A204.1 (cell line): Measurements from ENCODE around the gene HNRNPUL1.

Experiments
- FAIRE-seq: peaks from 2 replicates; lab custom pipeline; 2012; peaks lifted over from hg19 to GRCh38; lab: Jason Lieb, UNC

HNRNPUL1 gene

DNA sequence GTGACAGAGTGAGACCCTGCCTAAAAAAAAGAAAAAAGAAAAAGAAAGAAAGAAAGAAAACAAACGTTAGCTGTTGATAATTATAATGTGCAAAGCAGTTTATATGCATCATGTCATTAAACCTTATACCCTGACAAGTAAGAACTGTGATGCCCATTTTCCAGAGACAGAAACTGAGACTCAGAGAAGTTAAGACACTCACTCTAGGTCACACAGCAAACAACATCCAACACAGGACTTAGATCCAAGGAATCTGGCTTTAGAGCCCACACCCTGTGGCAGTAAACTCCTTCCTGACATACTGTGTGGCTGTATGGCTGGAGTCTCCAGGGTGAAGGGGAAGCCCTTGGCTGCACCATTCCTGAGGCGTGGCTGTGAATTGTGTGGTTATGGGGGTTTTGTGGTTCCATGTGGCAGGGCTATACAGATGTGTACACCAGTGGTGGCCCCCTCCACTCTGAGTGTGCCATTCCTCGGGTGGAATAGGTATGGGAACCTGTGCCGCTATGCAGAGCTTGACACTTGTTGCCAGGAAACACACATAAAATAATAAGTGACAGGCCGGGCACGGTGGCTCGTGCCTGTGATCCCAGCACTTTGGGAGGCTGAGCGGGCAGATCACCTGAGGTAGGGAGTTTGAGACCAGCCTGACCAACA lies 29.5 kb upstream of the HNRNPUL1 start:
- no peak for FAIRE-seq

DNA sequence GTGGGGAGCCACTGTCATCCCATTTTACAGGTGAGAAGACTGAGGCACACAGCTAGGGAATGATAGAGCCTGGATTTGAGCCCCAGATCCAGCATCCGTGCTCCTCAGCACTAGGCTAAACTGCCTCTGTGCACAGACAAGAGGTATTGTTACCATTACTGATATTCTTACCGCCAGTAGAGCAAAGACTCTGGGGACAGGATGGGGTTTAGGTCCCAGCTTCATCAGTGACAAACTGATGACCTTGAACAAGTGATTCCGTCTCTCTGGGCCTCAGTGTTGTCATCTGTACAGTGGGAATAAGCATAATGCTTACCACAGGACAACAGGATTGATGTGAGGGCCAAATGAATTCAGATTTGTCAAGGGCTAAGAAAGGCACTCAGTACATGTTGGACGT lies 28.7 kb upstream of the HNRNPUL1 start:
- FAIRE-seq: no peak

- FAIRE-seq: no peak
These were observed 25.9 kb upstream of the HNRNPUL1 start for GRCh38 chr19:41238244-41238643.

DNA sequence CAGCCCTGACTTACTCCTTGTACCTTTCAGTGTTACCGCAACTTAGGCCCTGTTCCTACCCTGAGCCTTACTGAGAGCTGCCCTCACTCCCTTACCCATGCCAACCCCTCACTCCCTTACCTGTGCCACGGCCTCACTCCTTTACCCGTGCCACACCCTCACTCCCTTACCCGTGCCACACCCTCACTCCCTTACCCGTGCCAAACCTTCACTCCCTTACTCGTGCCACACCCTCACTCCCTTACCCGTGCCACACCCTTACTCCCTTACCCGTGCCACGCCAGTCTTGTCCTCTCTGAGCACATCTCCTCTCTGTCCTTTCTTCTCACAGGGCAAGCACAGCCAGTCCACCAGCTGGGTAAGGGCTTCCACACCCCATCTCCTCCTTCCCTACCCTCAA lies 24.8 kb upstream of the HNRNPUL1 start:
- no peak for FAIRE-seq

DNA sequence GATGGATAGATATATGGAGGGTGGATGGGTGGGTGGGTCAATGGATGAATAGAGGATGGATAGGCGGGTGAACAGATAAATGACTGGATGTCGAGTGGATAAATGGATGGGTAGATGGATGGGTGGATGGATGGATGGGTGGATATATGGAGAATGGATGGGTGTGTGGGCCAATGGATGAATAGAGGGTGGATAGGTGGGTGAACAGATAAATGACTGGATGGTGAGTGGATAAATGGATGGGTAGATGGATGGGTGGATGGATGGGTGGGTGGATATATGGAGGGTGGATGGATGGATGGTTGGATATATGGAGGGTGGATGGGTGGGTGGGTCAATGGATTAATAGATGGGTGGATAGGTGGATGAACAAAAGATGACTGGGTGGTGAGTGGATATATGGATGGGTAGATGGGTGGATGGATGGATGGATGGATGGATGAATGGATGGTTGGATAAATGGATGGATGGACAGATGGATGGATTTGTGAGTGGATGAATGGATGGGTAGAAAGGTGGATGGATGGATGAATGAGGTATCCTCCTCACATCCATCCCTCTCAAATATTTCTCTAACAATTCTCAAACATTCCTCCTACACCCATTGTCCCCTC lies 24.1 kb upstream of the HNRNPUL1 start:
- no peak for FAIRE-seq

GRCh38 chr19:41241859-41242258 lies 22.3 kb upstream of the HNRNPUL1 start:
- no peak for FAIRE-seq

DNA sequence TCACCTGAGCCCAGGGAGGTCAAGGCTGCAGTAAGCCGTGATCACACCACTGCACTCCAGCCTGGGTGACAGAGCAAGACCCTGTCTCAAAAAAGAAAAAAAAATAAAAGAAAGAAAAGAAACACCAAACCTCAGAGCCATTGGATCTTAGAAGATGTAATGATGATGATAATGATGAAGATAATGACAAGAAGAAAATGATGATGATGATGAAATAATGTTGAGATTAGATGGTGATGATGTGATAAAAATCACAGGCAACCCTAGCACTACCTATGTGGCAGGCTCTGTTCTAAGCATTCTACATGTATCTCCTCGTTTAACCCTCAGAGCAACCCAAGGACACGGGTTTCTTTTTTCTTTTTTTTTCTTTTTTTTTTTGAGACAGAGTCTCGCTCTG lies 20.1 kb upstream of the HNRNPUL1 start:
- FAIRE-seq: no peak

- no peak for FAIRE-seq
These were observed 18.3 kb upstream of the HNRNPUL1 start for GRCh38 chr19:41245843-41246242.

- no peak for FAIRE-seq
These were observed 15.3 kb upstream of the HNRNPUL1 start for GRCh38 chr19:41248895-41249294.

DNA sequence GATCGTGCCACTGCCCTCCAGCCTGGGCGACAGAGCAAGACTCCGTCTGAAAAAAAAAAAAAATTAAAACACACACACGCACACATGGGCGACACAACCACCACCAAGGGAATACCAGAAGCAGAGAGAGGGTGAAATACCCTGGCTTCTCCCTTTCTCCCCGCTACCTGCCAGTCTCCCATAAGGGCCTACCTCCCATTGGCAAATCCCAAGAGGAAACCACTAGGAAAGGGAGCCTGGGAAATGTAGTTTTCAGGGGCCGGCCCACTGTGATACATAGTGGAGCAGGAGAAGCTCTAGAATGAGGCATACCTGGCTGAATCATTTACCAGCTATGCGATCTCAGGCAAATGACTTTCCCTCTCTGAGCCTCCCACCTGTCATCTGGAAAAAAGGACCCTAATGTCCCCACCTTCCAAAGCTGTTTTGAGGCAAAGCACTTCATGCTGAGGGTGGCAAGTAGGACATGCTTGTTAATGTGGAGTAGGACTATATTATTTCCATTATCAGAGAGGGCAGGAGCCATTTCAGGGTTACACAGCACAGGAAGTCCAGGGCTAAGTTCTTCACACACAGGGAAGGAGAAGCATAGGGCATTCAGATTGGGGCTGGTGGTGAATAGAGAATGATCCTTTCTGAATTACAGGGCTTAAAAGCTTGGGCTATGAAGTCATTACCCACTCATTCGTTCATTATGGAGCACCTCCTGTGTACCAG lies 14.3 kb upstream of the HNRNPUL1 start:
- FAIRE-seq: no peak

DNA sequence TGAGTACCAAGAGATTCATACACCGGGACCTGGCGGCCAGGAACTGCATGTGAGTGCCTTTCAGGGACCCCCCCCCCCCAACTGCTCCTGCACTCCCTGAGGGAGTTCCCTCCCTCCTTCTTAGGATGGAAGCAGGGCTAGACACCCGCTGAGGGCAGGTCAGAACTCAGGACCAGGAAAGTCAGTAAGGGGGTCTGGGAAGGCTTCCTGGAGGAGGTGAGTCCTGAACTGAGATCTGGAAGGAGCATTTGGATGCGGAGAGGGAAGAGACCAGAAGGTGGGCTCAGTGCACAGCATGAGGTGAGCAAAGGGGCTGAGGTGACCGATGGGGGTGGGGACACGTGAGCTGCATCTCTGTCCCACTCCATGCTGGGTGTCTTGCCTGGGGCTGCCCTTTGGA lies 10.5 kb upstream of the HNRNPUL1 start:
- no peak for FAIRE-seq

- FAIRE-seq: no peak
These were observed 9.0 kb upstream of the HNRNPUL1 start for GRCh38 chr19:41255171-41255570.

- no peak for FAIRE-seq
These were observed 2.5 kb upstream of the HNRNPUL1 start for GRCh38 chr19:41261474-41262190.

DNA sequence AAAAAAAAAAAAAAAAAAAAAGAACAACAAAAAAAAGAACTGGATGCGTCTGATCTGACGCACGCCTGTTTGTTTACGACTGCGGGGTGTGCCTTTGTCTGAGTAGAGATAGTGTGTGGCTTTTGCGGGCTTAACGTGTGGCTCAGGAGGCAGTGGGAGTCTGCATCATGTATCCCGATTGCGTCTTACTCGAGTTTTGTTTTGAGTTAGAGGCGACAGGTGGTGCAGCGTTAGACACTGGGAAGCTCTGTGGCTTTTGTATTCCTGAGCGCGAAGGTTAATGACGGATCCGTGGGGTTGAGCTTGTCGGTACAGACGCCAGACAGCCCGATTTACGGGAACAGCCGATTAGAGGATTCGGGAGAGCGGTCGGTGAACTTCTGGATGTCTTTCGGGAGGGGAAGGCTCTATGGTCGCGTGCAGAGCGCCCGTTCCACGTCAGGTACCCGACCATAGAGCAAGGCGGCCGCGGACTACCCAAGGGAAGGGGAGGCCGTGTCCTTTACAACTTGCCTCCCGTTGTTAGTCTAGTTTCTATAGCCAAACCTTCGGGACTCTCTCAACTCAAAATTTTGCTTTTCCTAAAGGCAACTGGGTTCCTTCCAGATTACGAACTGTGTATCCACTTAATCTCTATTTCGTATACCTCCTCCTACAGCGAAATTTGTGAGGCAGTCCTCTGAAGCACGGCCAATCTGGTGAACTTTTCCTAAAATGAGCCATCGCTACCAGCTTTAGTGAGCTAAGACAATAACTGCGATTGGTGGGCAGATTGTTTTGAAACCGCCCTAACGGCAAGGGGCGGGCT lies 926 bp upstream of the HNRNPUL1 start:
- FAIRE-seq: no peak

DNA sequence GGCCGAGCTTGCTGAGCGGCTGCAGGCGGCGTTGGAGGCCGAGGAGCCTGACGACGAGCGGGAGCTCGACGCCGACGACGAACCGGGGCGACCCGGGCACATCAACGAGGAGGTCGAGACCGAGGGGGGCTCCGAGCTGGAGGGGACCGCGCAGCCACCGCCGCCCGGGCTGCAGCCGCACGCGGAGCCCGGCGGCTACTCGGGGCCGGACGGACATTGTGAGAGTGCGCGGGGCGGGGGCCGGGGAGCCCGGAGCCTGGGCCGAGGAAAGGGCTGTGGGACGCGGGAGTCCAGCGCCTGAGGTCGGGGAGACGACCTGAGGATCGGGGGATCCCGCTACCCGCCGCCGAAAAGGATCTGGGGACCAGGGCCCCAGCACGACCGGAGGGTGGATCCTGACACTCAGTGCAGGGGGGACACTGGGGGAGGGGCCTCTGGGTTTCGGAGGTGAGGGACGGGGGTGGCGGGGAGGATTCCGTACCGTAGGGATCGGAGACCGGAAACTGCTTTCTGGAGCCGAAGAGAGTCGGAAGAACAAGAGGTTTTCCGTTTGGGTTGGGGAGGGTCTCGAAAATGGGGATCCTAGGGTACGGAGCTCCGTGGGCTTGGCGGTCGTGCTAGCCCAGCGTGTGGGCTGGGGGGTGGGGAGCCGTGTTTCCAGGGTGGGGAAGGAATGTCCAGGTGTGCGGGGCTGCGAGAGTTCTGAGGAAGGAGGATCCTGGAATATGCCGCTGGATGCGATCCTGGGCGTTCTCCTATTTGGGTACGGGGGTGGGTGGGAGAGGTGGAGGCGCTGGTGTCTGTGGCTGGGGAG lies 616 bp downstream of the HNRNPUL1 start:
- no peak for FAIRE-seq

DNA sequence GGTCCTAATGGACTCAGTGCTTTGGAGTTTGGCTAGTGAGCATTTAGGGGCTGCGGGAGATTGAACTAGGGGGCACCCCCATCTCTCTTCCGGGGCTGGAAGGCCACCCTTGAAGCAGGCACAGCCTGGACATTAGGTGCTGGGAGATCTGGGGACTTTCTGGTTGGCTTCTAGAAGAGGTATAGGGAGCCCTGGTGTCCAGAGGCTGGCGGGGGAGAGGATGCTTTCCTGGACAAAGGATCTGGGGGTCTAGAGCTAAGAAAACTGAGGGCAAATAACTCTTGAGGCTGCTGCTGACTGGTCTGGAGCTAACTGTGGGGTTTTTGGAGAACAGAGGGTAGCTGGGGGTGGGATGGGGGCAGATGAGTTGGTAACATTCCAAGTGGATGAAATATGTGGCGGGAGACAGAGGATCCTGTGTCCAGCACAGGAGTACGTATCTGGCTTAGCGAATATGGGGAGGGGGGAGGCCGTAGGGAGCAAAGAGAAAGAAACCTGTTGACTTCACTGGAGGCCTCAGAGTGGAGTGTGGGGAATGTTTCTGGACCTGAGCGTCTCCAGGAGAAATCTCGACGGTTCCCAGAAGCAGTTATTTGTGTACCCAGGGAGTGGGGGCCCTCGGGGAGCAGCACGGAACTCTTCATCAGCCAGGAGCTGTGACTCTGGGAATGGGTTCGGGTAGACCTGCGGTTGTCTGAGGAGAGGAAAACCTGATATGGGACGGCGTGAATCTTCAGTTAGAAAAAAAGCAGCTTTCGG lies 1.4 kb downstream of the HNRNPUL1 start:
- FAIRE-seq: no peak

DNA sequence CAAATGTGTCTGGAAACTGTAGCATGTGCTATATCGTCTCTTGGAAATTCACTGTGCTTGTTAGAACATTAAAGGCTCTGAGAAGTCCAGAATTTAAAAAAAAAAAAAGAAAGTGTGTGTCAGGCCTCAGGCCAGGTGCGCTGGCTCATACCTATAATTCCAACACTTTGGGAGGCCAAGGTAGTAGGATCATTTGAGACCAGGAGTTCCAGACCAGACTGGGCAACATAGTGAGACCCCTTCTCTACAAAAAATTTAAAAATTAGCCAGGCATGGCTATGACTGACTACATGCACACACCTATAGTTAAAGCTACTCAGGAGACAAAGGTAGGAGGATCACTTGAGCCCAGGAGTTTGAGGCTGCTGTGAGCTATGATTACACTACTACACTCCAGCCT lies 4.9 kb downstream of the HNRNPUL1 start:
- no peak for FAIRE-seq

DNA sequence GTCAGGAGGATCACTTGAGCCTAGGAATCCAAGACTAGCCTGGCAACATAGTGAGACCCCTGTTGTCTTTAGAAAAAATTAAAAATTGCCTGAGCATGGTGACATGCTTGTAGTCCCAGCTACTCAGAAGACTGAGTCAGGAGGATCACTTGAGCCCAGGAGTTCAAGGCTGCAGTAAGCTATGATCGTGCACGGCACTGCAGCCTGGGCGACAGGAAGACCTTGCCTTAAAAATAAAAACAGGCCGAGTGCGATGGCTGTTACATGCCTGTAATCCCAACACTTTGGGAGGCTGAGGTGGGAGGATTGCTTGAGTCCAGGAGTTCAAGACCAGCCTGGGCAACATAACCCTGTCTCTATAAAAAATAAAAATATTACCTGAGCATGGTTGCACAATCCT lies 5.4 kb downstream of the HNRNPUL1 start:
- FAIRE-seq: no peak

GRCh38 chr19:41273076-41273475 lies 8.9 kb downstream of the HNRNPUL1 start:
- no peak for FAIRE-seq

GRCh38 chr19:41274802-41275201 lies 10.6 kb downstream of the HNRNPUL1 start:
- no peak for FAIRE-seq

DNA sequence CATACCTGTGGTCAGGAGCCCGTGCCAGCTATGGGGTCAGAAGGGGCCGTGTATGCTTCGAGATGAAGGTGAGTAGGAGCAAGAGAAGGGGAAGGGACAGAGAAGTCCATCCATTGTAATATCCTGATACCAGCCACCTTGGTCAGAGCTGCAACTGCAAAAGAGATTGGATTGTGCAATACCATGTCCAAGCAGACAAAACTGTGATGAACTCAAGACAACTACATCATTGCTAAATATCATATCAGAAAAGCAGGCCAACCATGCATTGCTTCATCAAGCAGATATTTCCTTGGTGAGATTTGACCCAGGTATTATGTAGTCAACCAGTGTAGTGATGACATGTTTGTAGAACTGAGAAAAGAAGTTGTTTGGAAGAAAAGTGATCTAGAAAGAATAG lies 12.1 kb downstream of the HNRNPUL1 start:
- FAIRE-seq: no peak
